Measurements from ENCODE around the gene TAPBP.
A peak's percentile ranks its signal among the peaks of the same experiment; 100 is the strongest.
"Not testable (repeated sequence)": the region's sequence is repeated elsewhere in the genome, so short reads cannot be mapped to it uniquely, and the experiment has no call there.

Gene TAPBP

GRCh38 chr6:33271468-33272274 is 42.2 kb downstream of the TAPBP start, which contains the start of the genes RPS18 and VPS52:
Gene RPS18, plus strand, starts transcription at chr6:33272075. Its CDS starts 45 bp downstream, at chr6:33272120.
Gene VPS52, minus strand, starts transcription at chr6:33271876. Its CDS starts 201 bp downstream, at chr6:33271675.
- H3K36me3 ChIP-seq (ENCODE audit: insufficient read depth, low read length) = peaks cover 82% of the 10 kb centered on the region
- peaks cover 67% of the 10 kb centered on the region for H3K4me1 ChIP-seq (ENCODE audit: insufficient read depth, low read length)
- H4K20me1 ChIP-seq (ENCODE audit: insufficient read depth, low read length) = peaks cover 36% of the 10 kb centered on the region
- H3K4me2 ChIP-seq (ENCODE audit: insufficient read depth, low read length) = peak within 1 kb of the TSS; percentile 79
- H3K79me2 ChIP-seq (ENCODE audit: insufficient read depth, low read length) = peaks cover 75% of the 10 kb centered on the region
- H3K4me3 ChIP-seq (ENCODE audit: low read depth in 1 of 2, low read length in 2 of 2) = peak within 1 kb of the TSS; percentile 53 to 61
- H2AFZ ChIP-seq (ENCODE audit: low read depth, low read length) = peak within 1 kb of the TSS; percentile 82
- H3K9me3 ChIP-seq (ENCODE audit: insufficient read depth, low read length, severe bottlenecking) = no peaks in the 10 kb centered on the region
- peak; percentile 96 for DNase-seq
- H3K9ac ChIP-seq (ENCODE audit: low read depth, low read length) = peak within 1 kb of the TSS; percentile 85
- no peaks in the 10 kb centered on the region for H3K27me3 ChIP-seq (ENCODE audit: insufficient read depth, low read length, poor library complexity)
- H3K27ac ChIP-seq (ENCODE audit: low read length) = peak within 1 kb of the TSS; percentile 97
- TF ChIP-seq EZH2 (IDR thresholded peaks at IDR 0.05; ENCODE audit: borderline replicate concordance, low read depth, low read length, severe bottlenecking) (no peak), CTCF (IDR thresholded peaks at IDR 0.05; ENCODE audit: borderline replicate concordance, extremely low read depth, low read length, poor library complexity, severe bottlenecking) (no peak)
- ATAC-seq (ENCODE audit: insufficient read depth, low read depth) = peak; percentile 88

GRCh38 chr6:33271117-33271467 is 42.8 kb downstream of the TAPBP start:
- peaks cover 82% of the 10 kb centered on the region for H3K36me3 ChIP-seq (ENCODE audit: insufficient read depth, low read length)
- DNase-seq (no peak), ATAC-seq (ENCODE audit: insufficient read depth, low read depth) (peak; percentile 11; the same call in 1 of the 3 replicates)
- H3K9ac ChIP-seq (ENCODE audit: low read depth, low read length) = peak overlapping the region; percentile 85
- H3K4me3 ChIP-seq (ENCODE audit: low read depth in 1 of 2, low read length in 2 of 2) = peak overlapping the region; percentile 53 to 61
- H3K27me3 ChIP-seq (ENCODE audit: insufficient read depth, low read length, poor library complexity) = no peaks in the 10 kb centered on the region
- TF ChIP-seq CTCF (IDR thresholded peaks at IDR 0.05; ENCODE audit: borderline replicate concordance, extremely low read depth, low read length, poor library complexity, severe bottlenecking) (peak; percentile 13), EZH2 (IDR thresholded peaks at IDR 0.05; ENCODE audit: borderline replicate concordance, low read depth, low read length, severe bottlenecking) (no peak)
- peak overlapping the region; percentile 97 for H3K27ac ChIP-seq (ENCODE audit: low read length)
- H2AFZ ChIP-seq (ENCODE audit: low read depth, low read length) = peak overlapping the region; percentile 82
- no peaks in the 10 kb centered on the region for H3K9me3 ChIP-seq (ENCODE audit: insufficient read depth, low read length, severe bottlenecking)
- peaks cover 61% of the 10 kb centered on the region for H3K4me1 ChIP-seq (ENCODE audit: insufficient read depth, low read length)
- peak overlapping the region; percentile 79 for H3K4me2 ChIP-seq (ENCODE audit: insufficient read depth, low read length)
- peaks cover 35% of the 10 kb centered on the region for H4K20me1 ChIP-seq (ENCODE audit: insufficient read depth, low read length)
- H3K79me2 ChIP-seq (ENCODE audit: insufficient read depth, low read length) = peaks cover 72% of the 10 kb centered on the region

GRCh38 chr6:33264015-33264414 is 49.9 kb downstream of the TAPBP start:
- DNase-seq (no peak), ATAC-seq (ENCODE audit: insufficient read depth, low read depth) (no peak)
- Histone ChIP-seq H3K4me1 (ENCODE audit: insufficient read depth, low read length) (0 out of 2 replicates have a peak, but pooled peaks cover 4% of the 10 kb centered on the region), H3K79me2 (ENCODE audit: insufficient read depth, low read length) (peaks cover 7% of the 10 kb centered on the region), H3K9me3 (ENCODE audit: insufficient read depth, low read length, severe bottlenecking) (no peaks in the 10 kb centered on the region), H3K27ac (ENCODE audit: low read length) (no peak overlapping the region), H3K4me3 (ENCODE audit: low read depth in 1 of 2, low read length in 2 of 2) (no peak overlapping the region), H3K36me3 (ENCODE audit: insufficient read depth, low read length) (peaks cover 85% of the 10 kb centered on the region), H3K4me2 (ENCODE audit: insufficient read depth, low read length) (no peak overlapping the region), H3K27me3 (ENCODE audit: insufficient read depth, low read length, poor library complexity) (no peaks in the 10 kb centered on the region), H4K20me1 (ENCODE audit: insufficient read depth, low read length) (no peaks in the 10 kb centered on the region), H2AFZ (ENCODE audit: low read depth, low read length) (no peak overlapping the region), H3K9ac (ENCODE audit: low read depth, low read length) (no peak overlapping the region)
- TF ChIP-seq CTCF (IDR thresholded peaks at IDR 0.05; ENCODE audit: borderline replicate concordance, extremely low read depth, low read length, poor library complexity, severe bottlenecking) = no peak
- TF ChIP-seq EZH2 (IDR thresholded peaks at IDR 0.05; ENCODE audit: borderline replicate concordance, low read depth, low read length, severe bottlenecking) = no peak

- not testable (repeated sequence) for H3K4me1 ChIP-seq (ENCODE audit: insufficient read depth, low read length); H3K27me3 ChIP-seq (ENCODE audit: insufficient read depth, low read length, poor library complexity); H2AFZ ChIP-seq (ENCODE audit: low read depth, low read length); H3K4me3 ChIP-seq (ENCODE audit: low read depth in 1 of 2, low read length in 2 of 2); H3K9me3 ChIP-seq (ENCODE audit: insufficient read depth, low read length, severe bottlenecking); ATAC-seq (ENCODE audit: insufficient read depth, low read depth); H3K4me2 ChIP-seq (ENCODE audit: insufficient read depth, low read length); H3K9ac ChIP-seq (ENCODE audit: low read depth, low read length); H3K79me2 ChIP-seq (ENCODE audit: insufficient read depth, low read length); H3K27ac ChIP-seq (ENCODE audit: low read length); H4K20me1 ChIP-seq (ENCODE audit: insufficient read depth, low read length); DNase-seq
- peaks cover 81% of the 10 kb centered on the region for H3K36me3 ChIP-seq (ENCODE audit: insufficient read depth, low read length)
These were observed 51.4 kb downstream of the TAPBP start for GRCh38 chr6:33262490-33262889.
